OCI-LY7 (cell line): ENCODE data around the gene WASF1. TPM values are rescaled to one million over a fixed set of nuclear protein-coding genes. Genes with fewer than 3 reads are reported as not detected.

ENCODE experiments used
- BruUV-seq: library from RNA; stranded (reverse); fragments of 400-500 nt; replicated peaks from 2 replicates; lab custom pipeline; 2021; lab: Mats Ljungman, UMichigan
- CTCF ChIA-PET: fragments of 300-600 bp; sonication (Branson Sonifier 250); formaldehyde crosslinking; loops from one replicate; lab custom pipeline; 2022; ENCODE audit warnings: antibody characterized with exemption; ENCODE audit not compliant: unreplicated experiment; lab: Charles Lee
- POLR2A ChIA-PET: fragments of 300-600 bp; sonication (Branson Sonifier 250); formaldehyde crosslinking; loops from one replicate; lab custom pipeline; 2022; ENCODE audit warnings: antibody characterized with exemption; lab: Charles Lee
- DNase-seq: peaks from one replicate; pipeline ENCODE4 v3.0.0-alpha.2; 2015; ENCODE audit warnings: low spot score
- H2AFZ ChIP-seq: fragments of 200-600 bp; sonication (generic), shearing (Covaris generic); 2 replicates; pipeline ENCODE4 v1.6.1; 2014; ENCODE audit warnings: mild to moderate bottlenecking, antibody characterized with exemption, low read length, moderate library complexity
- H3K27ac ChIP-seq: fragments of 200-600 bp; sonication (generic); 2 replicates; pipeline ENCODE4 v1.5.1; 2014; ENCODE audit warnings: mixed run types, low read depth, mild to moderate bottlenecking, moderate library complexity, low read length, inconsistent platforms; ENCODE audit not compliant: poor library complexity, severe bottlenecking
- H3K36me3 ChIP-seq: fragments of 200-600 bp; sonication (generic); 2 replicates; pipeline ENCODE4 v1.6.1; 2014; ENCODE audit warnings: mild to moderate bottlenecking, antibody characterized with exemption, low read length, moderate library complexity, mixed read lengths; ENCODE audit not compliant: insufficient read depth
- H3K4me1 ChIP-seq: fragments of 200-600 bp; sonication (generic); 2 replicates; pipeline ENCODE4 v1.5.1; 2014; ENCODE audit warnings: mild to moderate bottlenecking, low read length; ENCODE audit not compliant: insufficient read depth, poor library complexity, severe bottlenecking
- H3K4me2 ChIP-seq: fragments of 200-600 bp; sonication (generic); 2 replicates; pipeline ENCODE4 v1.6.1; 2014; ENCODE audit warnings: mild to moderate bottlenecking, low read length
- H3K4me3 ChIP-seq: fragments of 200-600 bp; sonication (generic); 2 replicates; pipeline ENCODE4 v1.5.1; 2014; ENCODE audit warnings: mild to moderate bottlenecking, low read depth, low read length; ENCODE audit not compliant: poor library complexity, severe bottlenecking
- H3K79me2 ChIP-seq: fragments of 200-600 bp; sonication (generic); 2 replicates; pipeline ENCODE4 v1.6.1; 2016; ENCODE audit warnings: low read depth, mild to moderate bottlenecking, low read length, moderate library complexity, mixed read lengths; ENCODE audit not compliant: insufficient read depth
- H3K9me2 ChIP-seq: fragments of 200-600 bp; sonication (generic); 2 replicates; pipeline ENCODE4 v1.6.1; 2016; ENCODE audit warnings: mild to moderate bottlenecking, low read length, mixed read lengths; ENCODE audit not compliant: insufficient read depth
- H3K9me3 ChIP-seq: fragments of 200-600 bp; sonication (generic); 2 replicates; pipeline ENCODE4 v1.6.1; 2014; ENCODE audit warnings: mild to moderate bottlenecking, mixed run types, low read length, mixed read lengths
- H4K20me1 ChIP-seq: fragments of 200-600 bp; sonication (generic); 2 replicates; pipeline ENCODE4 v1.6.1; 2014; ENCODE audit warnings: mild to moderate bottlenecking, antibody characterized with exemption, low read length, moderate library complexity, mixed read lengths; ENCODE audit not compliant: insufficient read depth
- EZH2phosphoT487 ChIP-seq: fragments of 200-600 bp; sonication (generic); IDR thresholded peaks from 2 replicates; pipeline ENCODE4 v1.6.1; 2018; ENCODE audit warnings: low read depth, borderline replicate concordance, mild to moderate bottlenecking, mixed run types, antibody characterized with exemption, low read length, moderate library complexity, mixed read lengths
- intact Hi-C: fragments of 100-400 bp; cut with micrococcal nuclease; formaldehyde crosslinking; loops from one replicate; pipeline ENCODE4 v1.10.0; 2022; ENCODE audit not compliant: unreplicated experiment
- total RNA-seq, 2 experiments: library from RNA; depleted of rRNA in 1 of 2; stranded (reverse); fragments of >200 nt in 1 of 2; shearing (Covaris generic) in 1 of 2; gene quantifications; 2 replicates each; pipeline ENCODE4 v1.2.3, GENCODE V29; 2014 to 2022
- TF ChIP-seq, protein P1 (sequence below): fragments of 200-600 bp; sonication (generic); conservative IDR thresholded peaks from 2 replicates; pipeline ENCODE4 v1.5.1; 2014; ENCODE audit warnings: mild to moderate bottlenecking, antibody characterized with exemption, low read length, moderate library complexity, mixed read lengths

Gene WASF1
- total RNA-seq, 2 experiments from 2014 or later: 34.6 to 78.4 TPM

DNA sequence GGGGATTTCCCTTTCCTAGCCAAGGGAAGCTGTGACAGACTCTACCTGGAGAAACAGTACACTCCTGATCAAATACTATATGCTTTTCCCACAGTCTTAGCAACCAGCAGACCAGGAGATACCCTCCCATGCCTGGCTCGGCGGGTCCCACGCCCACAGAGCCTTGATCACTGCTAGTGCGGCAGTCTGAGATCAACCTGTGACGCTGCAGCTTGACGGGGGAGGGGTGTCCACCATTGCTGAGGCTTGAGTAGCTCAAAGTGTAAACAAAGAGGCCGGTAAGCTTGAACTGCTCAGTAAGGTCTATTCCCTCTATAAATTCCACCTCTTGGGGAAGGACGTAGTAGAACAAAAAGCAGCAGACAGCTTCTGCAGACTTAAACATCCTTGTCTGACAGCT lies 63.2 kb downstream of the WASF1 start:
- BruUV-seq: no TSS peak
- Histone ChIP-seq H3K27ac (no peak overlapping the region), H3K4me1 (no peaks in the 10 kb centered on the region), H3K9me2 (no peaks in the 10 kb centered on the region), H3K4me2 (no peak overlapping the region), H3K9me3 (no peaks in the 10 kb centered on the region), H2AFZ (no peak overlapping the region), H3K4me3 (no peak overlapping the region), H4K20me1 (no peaks in the 10 kb centered on the region), H3K79me2 (no peaks in the 10 kb centered on the region), H3K36me3 (peaks cover 40% of the 10 kb centered on the region)
- intact Hi-C loops: no loop called here
- CTCF ChIA-PET: no interaction called here
- no peak for TF ChIP-seq EZH2phosphoT487
- TF ChIP-seq, protein P1, sequence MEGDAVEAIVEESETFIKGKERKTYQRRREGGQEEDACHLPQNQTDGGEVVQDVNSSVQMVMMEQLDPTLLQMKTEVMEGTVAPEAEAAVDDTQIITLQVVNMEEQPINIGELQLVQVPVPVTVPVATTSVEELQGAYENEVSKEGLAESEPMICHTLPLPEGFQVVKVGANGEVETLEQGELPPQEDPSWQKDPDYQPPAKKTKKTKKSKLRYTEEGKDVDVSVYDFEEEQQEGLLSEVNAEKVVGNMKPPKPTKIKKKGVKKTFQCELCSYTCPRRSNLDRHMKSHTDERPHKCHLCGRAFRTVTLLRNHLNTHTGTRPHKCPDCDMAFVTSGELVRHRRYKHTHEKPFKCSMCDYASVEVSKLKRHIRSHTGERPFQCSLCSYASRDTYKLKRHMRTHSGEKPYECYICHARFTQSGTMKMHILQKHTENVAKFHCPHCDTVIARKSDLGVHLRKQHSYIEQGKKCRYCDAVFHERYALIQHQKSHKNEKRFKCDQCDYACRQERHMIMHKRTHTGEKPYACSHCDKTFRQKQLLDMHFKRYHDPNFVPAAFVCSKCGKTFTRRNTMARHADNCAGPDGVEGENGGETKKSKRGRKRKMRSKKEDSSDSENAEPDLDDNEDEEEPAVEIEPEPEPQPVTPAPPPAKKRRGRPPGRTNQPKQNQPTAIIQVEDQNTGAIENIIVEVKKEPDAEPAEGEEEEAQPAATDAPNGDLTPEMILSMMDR: no peak
- POLR2A ChIA-PET: interaction anchor here (0.9 kb wide), 1 partner anchor 13 kb away, joined by 3 read pairs; no protein-coding TSS in a partner anchor
- no peak for DNase-seq

DNA sequence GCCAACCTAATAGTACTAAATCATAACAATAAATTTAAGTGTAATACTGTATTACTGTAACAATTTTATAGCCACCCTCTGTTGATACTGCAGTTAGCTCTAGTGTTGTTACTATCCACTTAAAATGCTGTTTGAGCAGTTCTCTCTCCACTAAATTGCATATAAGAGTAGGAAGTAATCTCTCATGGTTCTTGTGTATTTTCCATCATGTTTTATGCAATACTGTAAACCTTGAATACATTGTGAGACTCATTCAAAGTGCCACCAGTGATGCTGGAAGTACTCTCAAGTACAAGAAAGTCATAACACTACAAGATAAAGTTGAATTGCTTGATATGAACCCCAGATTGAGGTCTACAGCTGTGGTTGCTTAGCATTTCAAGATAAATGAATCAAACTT lies 65.5 kb downstream of the WASF1 start:
- no peak overlapping the region for H3K27ac ChIP-seq
- no peaks in the 10 kb centered on the region for H3K79me2 ChIP-seq
- no peaks in the 10 kb centered on the region for H3K9me3 ChIP-seq
- no peak overlapping the region for H3K4me3 ChIP-seq
- intact Hi-C loops: no loop called here
- no peaks in the 10 kb centered on the region for H3K4me1 ChIP-seq
- H3K9me2 ChIP-seq: no peaks in the 10 kb centered on the region
- BruUV-seq: no TSS peak
- DNase-seq: no peak
- peaks cover 50% of the 10 kb centered on the region; the same call in 1 of the 2 replicates for H3K36me3 ChIP-seq
- H4K20me1 ChIP-seq: no peaks in the 10 kb centered on the region
- CTCF ChIA-PET: no interaction called here
- POLR2A ChIA-PET: interaction anchor here (0.8 kb wide), 1 partner anchor 35 kb away, joined by 4 read pairs; no protein-coding TSS in a partner anchor
- TF ChIP-seq, protein P1: no peak
- TF ChIP-seq EZH2phosphoT487: no peak
- H3K4me2 ChIP-seq: no peak overlapping the region
- no peak overlapping the region for H2AFZ ChIP-seq

DNA sequence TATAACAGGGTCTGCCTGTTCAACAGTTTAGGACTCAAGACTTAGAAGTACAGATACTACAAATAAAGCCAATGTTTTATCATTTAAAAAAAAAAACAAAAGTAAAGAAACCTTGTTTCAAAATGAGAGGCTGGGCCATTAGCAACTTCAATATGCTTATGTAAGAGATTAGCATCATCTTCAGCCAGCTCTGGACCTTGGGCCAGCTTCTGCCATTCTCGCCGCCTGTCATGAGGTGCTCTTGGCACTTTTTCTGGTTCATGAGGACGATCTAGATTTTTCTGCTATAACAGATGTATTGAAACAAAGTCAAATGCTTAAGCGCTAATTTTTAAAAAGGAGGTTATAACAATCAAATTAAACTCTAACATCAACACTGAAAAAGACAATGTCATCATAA lies 74.2 kb downstream of the WASF1 start:
- H3K79me2 ChIP-seq: no peaks in the 10 kb centered on the region

More for the DNA sequence above, 74.2 kb downstream of the WASF1 start:
- H3K27ac ChIP-seq: no peak overlapping the region
- ChIA-PET CTCF (no interaction called here), POLR2A (interaction anchor here (1.1 kb wide), 1 partner anchor 22 kb away, joined by 3 read pairs; no protein-coding TSS in a partner anchor)
- DNase-seq: no peak
- H3K9me2 ChIP-seq: no peaks in the 10 kb centered on the region
- TF ChIP-seq, protein P1: no peak
- no peak for TF ChIP-seq EZH2phosphoT487
- no peaks in the 10 kb centered on the region for H3K9me3 ChIP-seq
- intact Hi-C loops: no loop called here
- no peaks in the 10 kb centered on the region for H4K20me1 ChIP-seq
- no peak overlapping the region for H3K4me2 ChIP-seq
- peaks cover 26% of the 10 kb centered on the region for H3K4me1 ChIP-seq
- H3K36me3 ChIP-seq: peaks cover 92% of the 10 kb centered on the region
- no TSS peak for BruUV-seq
- H2AFZ ChIP-seq: no peak overlapping the region
- no peak overlapping the region for H3K4me3 ChIP-seq
